AG04449 (cell line): ENCODE measurements around the gene DYNC2H1.

Experiments used
- CTCF ChIA-PET: fragments of 350-600 bp; formaldehyde crosslinking; extraction: SDS; loops from one replicate; lab custom pipeline; 2021; ENCODE audit warnings: antibody characterized with exemption; lab: Yijun Ruan, JAX
- POLR2A ChIA-PET: fragments of 400-600, 350-600 bp; formaldehyde crosslinking; extraction: SDS; loops from one replicate; lab custom pipeline; 2020; ENCODE audit warnings: antibody characterized with exemption, inconsistent platforms; lab: Yijun Ruan, JAX
- DNase-seq: peaks from one replicate; pipeline ENCODE4 v3.0.0-alpha.2; 2010; ENCODE audit warnings: low read depth, low spot score
- H3K4me3 ChIP-seq: 2 replicates; pipeline ENCODE4 v1.5.1; 2011; ENCODE audit warnings: low read depth, mild to moderate bottlenecking, control low read depth, low read length
- CTCF ChIP-seq: IDR thresholded peaks from one replicate; pipeline ENCODE4 v1.5.1; 2011; ENCODE audit warnings: mild to moderate bottlenecking, moderate library complexity, low read length, control low read depth, inconsistent platforms; ENCODE audit not compliant: insufficient read depth; ENCODE audit errors: missing control alignments

The DYNC2H1 gene

GRCh38 chr11:103465555-103466140 is 356.4 kb downstream of the DYNC2H1 start:
- POLR2A ChIA-PET: no interaction called here
- no peak for DNase-seq
- no peak for TF ChIP-seq CTCF
- no peak overlapping the region for H3K4me3 ChIP-seq
- CTCF ChIA-PET: interaction anchor here (0.8 to 1.1 kb wide), 2 partner anchors 137 to 138 kb away, joined by 3 read pairs; no protein-coding TSS in a partner anchor

- ChIA-PET CTCF (interaction anchor here (1.6 kb wide), 1 partner anchor 29 kb away, joined by 5 read pairs; no protein-coding TSS in a partner anchor), POLR2A (no interaction called here)
- no peak overlapping the region for H3K4me3 ChIP-seq
- no peak for DNase-seq
- TF ChIP-seq CTCF: no peak
These were observed 362.3 kb downstream of the DYNC2H1 start for GRCh38 chr11:103471546-103471945.

- CTCF ChIA-PET: interaction anchor here (1.4 kb wide), 1 partner anchor 9 kb away, joined by 4 read pairs; no protein-coding TSS in a partner anchor
- POLR2A ChIA-PET: no interaction called here
These were observed 367.6 kb downstream of the DYNC2H1 start for GRCh38 chr11:103476874-103477273.

GRCh38 chr11:103480421-103480820 is 371.2 kb downstream of the DYNC2H1 start:
- no peak for DNase-seq
- no peak overlapping the region for H3K4me3 ChIP-seq
- CTCF ChIA-PET: interaction anchor here (0.8 kb wide), 1 partner anchor 57 kb away, joined by 3 read pairs; no protein-coding TSS in a partner anchor
- POLR2A ChIA-PET: no interaction called here
- no peak for TF ChIP-seq CTCF

More at GRCh38 chr11:103476874-103477273, 367.6 kb downstream of the DYNC2H1 start:
- DNase-seq: no peak
- H3K4me3 ChIP-seq: no peak overlapping the region
- TF ChIP-seq CTCF: no peak

- no peak overlapping the region for H3K4me3 ChIP-seq
- no peak for DNase-seq
- TF ChIP-seq CTCF: no peak
- CTCF ChIA-PET: no interaction called here
- POLR2A ChIA-PET: no interaction called here
These were observed 374.8 kb downstream of the DYNC2H1 start for GRCh38 chr11:103483996-103484395.

- CTCF ChIA-PET: no interaction called here
- POLR2A ChIA-PET: no interaction called here
- no peak overlapping the region for H3K4me3 ChIP-seq
- TF ChIP-seq CTCF: no peak
- no peak for DNase-seq
These were observed 375.3 kb downstream of the DYNC2H1 start for GRCh38 chr11:103484545-103484944.
